ENCODE results near the gene RPGRIP1L. TPM values are rescaled to one million over a fixed set of nuclear protein-coding genes. Genes with fewer than 3 reads are reported as not detected.

Gene RPGRIP1L
- total RNA-seq, 1 donor from 2014 or later: 1.7 TPM

GRCh38 chr16:53576904-53577303, 126.8 kb downstream of the RPGRIP1L start:
- Histone ChIP-seq H3K4me1 (no peaks in the 10 kb centered on the region), H3K4me3 (no peak overlapping the region), H3K27me3 (ENCODE audit: low read depth) (no peaks in the 10 kb centered on the region), H3K36me3 (no peaks in the 10 kb centered on the region), H3K27ac (replicated peaks) (no peak overlapping the region), H3K9me3 (replicated peaks) (peaks cover 11% of the 10 kb centered on the region)
- no peak for DNase-seq
- TF ChIP-seq CTCF (IDR thresholded peaks at IDR 0.05; ENCODE audit: borderline replicate concordance): no peak
- intact Hi-C loops (cut with micrococcal nuclease): no loop called here

GRCh38 chr16:53576210-53576609, 127.4 kb downstream of the RPGRIP1L start:
- Histone ChIP-seq H3K27me3 (ENCODE audit: low read depth) (no peaks in the 10 kb centered on the region), H3K4me1 (no peaks in the 10 kb centered on the region), H3K27ac (replicated peaks) (no peak overlapping the region), H3K4me3 (no peak overlapping the region), H3K9me3 (replicated peaks) (peaks cover 18% of the 10 kb centered on the region), H3K36me3 (no peaks in the 10 kb centered on the region)
- intact Hi-C loops (cut with micrococcal nuclease): no loop called here
- no peak for TF ChIP-seq CTCF (IDR thresholded peaks at IDR 0.05; ENCODE audit: borderline replicate concordance)
- DNase-seq: no peak

GRCh38 chr16:53571763-53572162, 131.9 kb downstream of the RPGRIP1L start:
- no peak for DNase-seq
- peaks cover 25% of the 10 kb centered on the region for H3K9me3 ChIP-seq (replicated peaks)
- H3K4me1 ChIP-seq: no peaks in the 10 kb centered on the region
- H3K27me3 ChIP-seq (ENCODE audit: low read depth): no peaks in the 10 kb centered on the region
- H3K36me3 ChIP-seq: no peaks in the 10 kb centered on the region
- H3K4me3 ChIP-seq: no peak overlapping the region
- H3K27ac ChIP-seq (replicated peaks): no peak overlapping the region
- no peak for TF ChIP-seq CTCF (IDR thresholded peaks at IDR 0.05; ENCODE audit: borderline replicate concordance)
- intact Hi-C loops (cut with micrococcal nuclease): no loop called here

GRCh38 chr16:53566552-53567245, 137.0 kb downstream of the RPGRIP1L start:
- no peak for TF ChIP-seq CTCF (IDR thresholded peaks at IDR 0.05; ENCODE audit: borderline replicate concordance)
- no peak for DNase-seq
- Histone ChIP-seq H3K36me3 (no peaks in the 10 kb centered on the region), H3K27ac (replicated peaks) (no peak overlapping the region), H3K27me3 (ENCODE audit: low read depth) (no peaks in the 10 kb centered on the region), H3K4me3 (no peak overlapping the region), H3K9me3 (replicated peaks) (peaks cover 13% of the 10 kb centered on the region), H3K4me1 (no peaks in the 10 kb centered on the region)
- intact Hi-C loops (cut with micrococcal nuclease): no loop called here

GRCh38 chr16:53565296-53565863, 138.3 kb downstream of the RPGRIP1L start:
- no peak for DNase-seq
- Histone ChIP-seq H3K9me3 (replicated peaks) (no peaks in the 10 kb centered on the region), H3K4me1 (no peaks in the 10 kb centered on the region), H3K27ac (replicated peaks) (no peak overlapping the region), H3K36me3 (no peaks in the 10 kb centered on the region), H3K4me3 (no peak overlapping the region), H3K27me3 (ENCODE audit: low read depth) (no peaks in the 10 kb centered on the region)
- intact Hi-C loops (cut with micrococcal nuclease): no loop called here
- TF ChIP-seq CTCF (IDR thresholded peaks at IDR 0.05; ENCODE audit: borderline replicate concordance): no peak
